ENCODE results near the gene PCBP3.
"Not testable (repeated sequence)": the region's sequence is repeated elsewhere in the genome, so short reads cannot be mapped to it uniquely, and the experiment has no call there.

Gene PCBP3

DNA sequence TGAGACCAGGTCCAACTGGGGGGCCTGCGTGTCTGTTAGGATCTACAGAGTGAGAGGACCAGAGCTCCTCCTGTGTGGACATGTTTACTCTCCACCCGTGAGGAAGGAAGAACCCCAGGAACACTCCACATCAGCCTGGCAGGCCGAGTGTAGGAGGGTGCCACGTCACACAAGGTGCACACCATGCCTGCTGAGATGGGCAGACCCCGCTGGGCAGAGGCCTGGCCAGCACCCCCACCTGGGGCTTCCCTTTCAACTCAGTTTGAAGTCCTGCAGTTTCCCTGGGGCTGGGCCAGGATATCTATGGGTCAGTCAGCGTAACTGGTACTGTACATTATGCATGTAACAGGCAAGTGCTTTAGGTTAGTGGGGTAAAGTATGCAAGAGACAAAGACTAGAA is 30.1 kb upstream of the PCBP3 start:
- no peak for DNase-seq (ENCODE audit: low read depth, low spot score)

DNA sequence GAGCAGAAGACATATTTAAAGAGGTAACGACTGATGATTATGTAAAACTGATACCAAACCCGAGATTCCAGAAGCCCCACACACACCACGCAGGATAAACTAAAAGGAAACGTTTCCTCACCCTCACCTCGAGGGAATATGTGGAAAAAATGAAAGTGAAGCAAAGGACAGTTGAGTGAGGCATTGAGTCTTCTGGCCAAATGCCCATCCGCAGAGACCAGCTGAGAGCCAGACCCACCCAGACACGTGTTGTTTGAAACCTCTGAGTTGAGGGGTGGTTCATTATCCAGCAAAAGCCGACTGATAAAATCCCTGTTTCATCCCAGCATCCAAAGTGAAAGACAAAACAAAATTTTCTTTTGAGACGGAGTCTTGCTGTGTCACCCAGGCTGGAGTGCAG is 29.6 kb upstream of the PCBP3 start:
- DNase-seq (ENCODE audit: low read depth, low spot score), result no peak

DNA sequence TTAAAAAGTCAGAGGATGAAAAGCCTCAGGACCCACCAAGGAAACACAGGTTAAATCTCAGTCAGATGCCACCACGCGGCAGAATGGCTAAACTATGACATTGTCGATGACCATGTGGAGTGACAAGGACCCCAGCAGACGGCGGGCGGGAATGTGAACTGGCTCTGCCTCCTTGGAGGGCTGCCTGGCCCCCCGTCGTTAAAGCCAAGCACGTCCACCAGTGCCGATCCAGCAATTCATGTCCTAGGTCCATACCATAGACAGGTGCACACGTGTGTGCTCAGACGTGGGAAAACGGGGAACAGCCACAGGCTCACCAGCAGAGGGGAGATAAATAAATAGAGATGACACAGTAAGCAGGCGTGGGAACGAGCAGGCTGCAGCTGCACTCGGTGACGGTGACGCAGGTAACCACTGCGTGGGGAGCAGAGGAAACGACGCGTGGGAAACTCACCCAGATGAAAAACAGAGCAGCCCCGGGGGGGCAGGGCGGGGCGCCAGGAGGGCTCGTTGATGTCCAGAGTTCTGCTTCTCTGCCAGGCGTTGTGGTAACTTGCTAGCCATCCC is 28.3 kb upstream of the PCBP3 start:
- peak; percentile 77 for DNase-seq (ENCODE audit: low read depth, low spot score)

DNA sequence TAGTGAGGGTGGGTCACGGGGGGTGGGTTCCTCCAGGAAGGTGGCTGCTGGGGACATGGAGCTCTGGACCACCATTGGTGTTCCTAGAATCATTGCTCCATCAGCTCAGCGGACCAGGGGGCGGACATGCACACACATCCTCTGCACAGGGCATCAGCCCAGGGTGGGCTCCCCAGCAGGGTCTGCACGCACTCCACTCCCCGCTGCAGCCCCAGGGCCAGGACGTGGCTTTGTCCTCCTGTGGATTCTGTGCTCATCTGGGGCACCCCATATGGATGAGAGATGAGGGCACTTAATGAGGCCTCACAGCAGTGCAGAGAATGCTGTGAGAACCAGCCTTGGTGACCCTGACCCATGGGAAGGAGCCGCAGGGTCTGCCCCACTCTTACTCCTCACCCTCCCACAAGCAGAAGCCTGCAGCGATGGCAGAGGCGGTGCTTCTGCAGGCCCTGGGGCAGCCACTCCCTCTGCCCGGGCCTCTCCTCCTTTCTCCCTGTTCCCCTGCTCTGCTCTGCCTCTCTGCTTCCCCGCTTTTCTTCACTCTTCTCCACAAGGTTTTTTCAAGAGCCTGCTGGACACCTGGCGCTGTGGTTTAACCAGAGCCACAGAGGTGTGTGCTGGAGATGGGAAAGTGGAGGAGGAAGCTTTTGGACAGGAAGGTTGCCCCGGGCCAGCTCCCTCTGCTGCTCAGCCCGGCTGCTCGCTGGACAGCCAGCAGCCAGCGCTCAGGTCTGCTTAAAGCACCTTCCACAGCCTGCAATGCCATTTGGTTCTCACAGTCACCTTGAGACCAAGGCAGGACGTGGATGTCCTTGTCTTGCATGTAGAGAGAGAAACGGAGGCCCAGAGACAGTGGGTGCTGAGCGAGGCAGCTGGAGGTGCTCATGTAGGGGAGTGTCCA is 26.3 kb upstream of the PCBP3 start:
- no peak for DNase-seq (ENCODE audit: low read depth, low spot score)

DNA sequence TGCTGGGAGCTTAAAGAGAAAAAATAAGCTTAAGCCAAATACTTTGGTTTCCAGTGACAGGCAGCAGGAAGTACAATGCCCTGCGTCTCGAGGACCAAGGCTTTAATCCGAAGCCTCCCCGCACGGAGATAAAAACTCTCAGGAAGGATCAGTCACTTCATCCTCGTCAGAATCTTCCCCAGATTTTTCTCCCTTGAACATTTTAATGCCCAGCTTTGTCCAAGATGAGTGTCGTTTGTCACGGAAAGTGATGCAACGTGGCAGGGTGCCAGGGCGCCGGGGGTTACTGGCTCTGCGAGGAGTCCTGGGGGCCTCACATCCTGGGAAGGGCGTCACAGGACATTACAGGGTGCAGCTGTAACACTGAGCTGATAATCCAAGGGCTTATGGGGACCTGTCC is 25.2 kb upstream of the PCBP3 start:
- DNase-seq (ENCODE audit: low read depth, low spot score), result no peak

DNA sequence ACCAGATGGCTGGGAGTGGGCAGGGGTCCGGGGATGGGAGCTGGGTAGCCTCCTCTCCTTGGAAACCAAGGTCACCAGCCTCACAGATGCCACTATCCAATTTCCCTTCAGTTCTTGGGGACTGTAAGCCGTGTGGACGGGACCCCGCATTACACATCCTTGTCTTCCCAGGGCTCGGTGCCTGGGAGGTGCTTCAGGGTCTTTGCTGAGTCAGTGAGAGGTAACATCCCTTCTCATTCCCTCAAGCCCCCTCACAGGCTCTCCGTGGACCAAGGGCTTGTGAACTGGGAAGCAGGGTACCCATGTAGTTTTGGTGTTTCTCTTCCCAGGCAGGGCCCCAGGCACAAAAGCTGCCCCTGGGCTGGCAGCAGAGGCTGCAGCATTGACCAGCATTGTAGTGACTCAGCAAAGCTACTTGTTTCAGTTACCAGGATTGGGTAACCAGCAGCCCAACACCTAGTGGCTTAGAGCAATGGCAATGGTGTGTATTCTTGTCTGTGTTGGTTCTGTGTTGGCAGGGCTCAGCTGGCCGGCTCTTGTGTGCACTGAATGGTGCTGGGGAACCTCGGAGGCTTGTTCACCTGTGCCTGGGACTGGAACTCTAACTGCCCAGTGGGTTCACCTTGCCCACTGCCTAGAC is 24.6 kb upstream of the PCBP3 start:
- no peak for DNase-seq (ENCODE audit: low read depth, low spot score)

DNA sequence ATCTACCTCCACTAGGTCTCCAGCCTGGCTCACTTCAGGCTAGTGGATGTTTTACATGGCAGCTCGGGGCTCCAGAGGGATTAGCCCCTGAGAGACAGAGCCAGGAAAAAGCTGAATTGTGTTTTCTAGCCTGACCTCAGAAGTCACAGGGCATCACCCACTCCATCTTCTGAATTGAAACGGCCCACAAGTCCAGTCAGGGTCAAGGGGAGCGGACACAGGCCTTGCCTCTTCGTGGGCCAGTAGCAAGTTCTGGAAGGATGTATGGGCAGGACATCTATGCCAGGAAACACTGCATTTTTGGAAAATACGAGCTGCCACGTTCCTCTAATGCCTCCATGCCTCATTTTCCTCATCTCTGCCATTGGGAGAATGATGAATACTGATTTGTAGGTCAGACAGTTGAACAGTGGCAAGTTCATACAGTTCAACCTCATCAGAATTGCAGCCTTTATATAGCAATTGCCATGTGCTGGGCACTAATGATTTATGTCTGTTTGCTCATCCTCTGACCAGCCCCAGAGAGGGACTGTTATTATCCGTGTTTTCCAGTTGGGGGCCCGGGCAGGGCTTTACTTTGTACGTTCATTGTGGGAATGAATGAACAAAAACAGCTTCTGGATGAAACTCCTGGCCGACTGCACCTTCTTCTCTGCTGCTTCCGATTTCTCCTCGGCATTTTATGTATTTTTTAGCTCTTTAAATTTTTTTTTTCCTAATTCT is 23.2 kb upstream of the PCBP3 start:
- no peak for DNase-seq (ENCODE audit: low read depth, low spot score)

DNA sequence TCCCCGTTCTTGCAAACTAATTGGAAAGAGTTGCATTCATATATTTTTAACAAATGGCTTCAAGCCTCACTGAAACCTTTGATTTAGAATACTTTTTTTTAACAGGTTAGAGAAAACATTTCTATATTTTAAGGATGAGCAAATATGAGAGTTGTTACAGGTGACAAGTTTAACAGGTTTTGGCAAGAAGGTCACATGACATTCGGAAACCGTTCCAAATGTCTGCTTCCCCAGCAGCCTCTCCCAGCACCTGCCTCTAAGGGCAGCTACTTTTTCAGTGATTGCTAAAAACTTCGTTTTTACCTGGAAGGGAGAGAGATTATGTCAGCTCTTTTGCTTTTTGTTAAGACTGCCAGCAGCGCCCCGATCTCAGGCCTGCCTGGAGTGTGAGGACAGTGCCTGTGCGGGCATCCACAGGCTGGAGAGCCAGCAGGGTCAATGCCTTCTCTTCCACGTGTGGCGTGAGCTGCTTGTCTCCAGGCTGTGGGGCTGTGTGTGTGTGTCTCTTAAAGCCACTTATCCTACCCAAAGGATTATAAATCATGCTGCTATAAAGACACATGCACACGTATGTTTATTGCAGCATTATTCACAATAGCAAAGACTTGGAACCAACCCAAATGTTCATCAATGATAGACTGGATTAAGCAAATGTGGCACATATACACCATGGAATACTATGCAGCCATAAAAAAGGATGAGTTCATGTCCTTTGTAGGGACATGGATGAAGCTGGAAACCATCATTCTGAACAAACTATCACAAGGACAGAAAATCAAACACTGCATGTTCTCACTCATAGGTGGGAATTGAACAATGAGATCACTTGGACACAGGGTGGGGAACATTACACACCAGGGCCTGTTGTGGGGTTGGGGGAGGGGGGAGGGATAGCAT is 21.8 kb upstream of the PCBP3 start:
- DNase-seq (ENCODE audit: low read depth, low spot score), result not testable (repeated sequence)

DNA sequence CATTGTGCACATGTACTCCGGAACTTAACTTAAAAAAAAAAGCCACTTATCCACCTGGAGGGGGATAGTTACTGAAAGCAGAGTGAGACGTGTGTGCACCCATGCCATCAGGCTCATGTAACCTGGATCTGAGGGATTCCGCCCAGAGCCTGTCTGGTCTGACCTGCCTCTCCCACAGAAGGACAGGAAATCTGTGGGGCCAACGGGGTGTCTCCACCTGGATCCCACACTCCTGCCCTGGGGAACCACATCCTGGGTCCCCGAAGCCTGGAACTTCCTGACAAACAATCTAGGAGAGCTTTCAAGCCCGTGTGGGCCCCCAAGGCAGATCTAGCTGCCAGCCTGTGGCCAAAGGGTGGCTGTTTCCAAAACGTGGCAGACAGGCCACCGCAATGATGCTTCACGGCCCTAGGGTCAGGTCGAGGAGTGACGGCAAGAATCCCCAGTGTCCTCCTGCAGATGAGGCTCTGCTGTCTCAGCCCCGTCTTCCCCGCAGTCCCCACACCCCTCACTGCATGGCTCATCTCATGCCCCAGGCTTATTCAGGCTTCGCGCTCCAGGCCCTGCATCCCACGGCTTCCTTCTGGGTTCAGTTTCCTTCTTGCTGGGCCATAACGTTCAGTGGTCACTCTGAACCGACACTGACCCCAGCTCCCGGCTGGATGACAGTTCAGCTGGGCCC is 21.0 kb upstream of the PCBP3 start:
- DNase-seq (ENCODE audit: low read depth, low spot score), result no peak

DNA sequence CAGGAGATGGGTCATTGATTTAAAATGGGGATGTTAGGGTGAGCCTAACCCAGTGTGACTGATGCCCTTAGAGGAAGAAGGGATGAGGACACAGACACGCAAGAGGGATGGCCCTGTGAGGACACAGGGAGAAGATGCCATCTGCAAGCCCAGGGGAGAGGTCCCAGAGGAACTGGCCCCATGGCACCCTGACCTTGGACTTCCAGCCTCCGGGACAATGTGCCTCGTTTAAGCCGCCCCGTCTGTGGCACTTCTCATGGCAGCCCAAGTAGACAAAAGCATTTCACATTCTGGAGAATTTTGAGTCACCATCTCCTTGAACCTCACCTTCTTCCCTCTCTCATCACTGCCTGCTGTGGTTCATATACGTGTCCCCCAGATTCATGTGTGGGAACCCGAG is 20.1 kb upstream of the PCBP3 start:
- DNase-seq (ENCODE audit: low read depth, low spot score), result no peak

DNA sequence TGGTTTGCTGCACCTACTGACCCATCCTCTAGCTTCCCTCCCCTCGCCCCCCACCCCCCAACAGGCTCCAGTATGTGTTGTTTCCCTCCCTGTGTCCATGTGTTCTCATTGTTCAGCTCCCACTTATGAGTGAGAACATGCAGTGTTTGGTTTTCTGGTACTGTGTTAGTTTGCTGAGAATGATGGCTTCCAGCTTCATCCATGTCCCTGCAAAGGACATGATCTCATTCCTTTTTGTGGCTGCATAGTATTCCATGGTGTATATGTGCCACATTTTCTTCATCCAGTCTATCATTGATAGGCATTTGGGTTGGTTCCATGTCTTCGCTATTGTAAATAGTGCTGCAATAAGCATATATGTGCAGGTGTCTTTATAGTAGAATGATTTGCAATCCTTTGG is 17.4 kb upstream of the PCBP3 start:
- not testable (repeated sequence) for DNase-seq (ENCODE audit: low read depth, low spot score)

DNA sequence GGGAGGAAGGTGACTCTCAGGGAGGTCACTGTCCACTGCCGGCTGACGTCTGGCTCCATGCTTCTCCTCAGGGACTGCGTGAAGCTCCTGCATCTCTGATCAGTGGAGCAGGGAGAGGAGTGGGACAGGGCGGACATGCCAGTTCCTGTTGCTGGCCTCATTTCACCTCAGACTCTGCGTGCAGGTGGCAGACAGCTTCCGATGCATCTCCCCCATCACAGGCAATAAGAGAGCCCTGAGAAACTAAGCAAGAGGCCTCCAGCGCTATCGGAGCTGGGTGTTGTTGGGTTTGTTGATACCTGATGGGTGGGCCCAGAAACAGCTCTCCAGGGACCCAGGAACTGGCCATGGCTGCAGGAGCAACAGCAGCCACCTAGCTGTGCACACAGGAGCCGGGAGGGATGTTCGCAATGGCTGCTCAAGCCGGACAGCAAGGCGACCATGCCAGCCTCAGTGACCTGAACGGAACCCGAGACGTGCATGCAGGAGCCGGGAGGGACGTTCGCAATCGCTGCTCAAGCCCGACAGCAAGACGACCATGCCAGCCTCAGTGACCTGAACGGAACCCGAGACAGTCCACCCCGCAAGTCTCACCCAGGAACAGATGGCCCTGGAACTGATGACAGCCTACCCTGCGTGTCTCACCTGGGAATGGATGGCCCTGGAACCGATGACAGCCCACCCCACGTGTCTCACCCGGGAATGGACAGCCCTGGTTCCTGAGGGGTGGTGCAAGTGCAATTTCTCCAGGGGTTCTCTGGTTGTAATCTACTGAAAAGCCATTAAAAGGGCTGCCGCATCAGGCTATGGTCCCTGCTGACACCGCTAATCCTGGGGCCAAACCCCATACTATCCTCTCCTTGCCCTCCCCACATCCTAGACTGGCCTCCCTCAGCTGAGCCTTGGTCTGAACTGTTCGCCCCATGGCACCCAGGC is 14.2 kb upstream of the PCBP3 start:
- no peak for DNase-seq (ENCODE audit: low read depth, low spot score)

DNA sequence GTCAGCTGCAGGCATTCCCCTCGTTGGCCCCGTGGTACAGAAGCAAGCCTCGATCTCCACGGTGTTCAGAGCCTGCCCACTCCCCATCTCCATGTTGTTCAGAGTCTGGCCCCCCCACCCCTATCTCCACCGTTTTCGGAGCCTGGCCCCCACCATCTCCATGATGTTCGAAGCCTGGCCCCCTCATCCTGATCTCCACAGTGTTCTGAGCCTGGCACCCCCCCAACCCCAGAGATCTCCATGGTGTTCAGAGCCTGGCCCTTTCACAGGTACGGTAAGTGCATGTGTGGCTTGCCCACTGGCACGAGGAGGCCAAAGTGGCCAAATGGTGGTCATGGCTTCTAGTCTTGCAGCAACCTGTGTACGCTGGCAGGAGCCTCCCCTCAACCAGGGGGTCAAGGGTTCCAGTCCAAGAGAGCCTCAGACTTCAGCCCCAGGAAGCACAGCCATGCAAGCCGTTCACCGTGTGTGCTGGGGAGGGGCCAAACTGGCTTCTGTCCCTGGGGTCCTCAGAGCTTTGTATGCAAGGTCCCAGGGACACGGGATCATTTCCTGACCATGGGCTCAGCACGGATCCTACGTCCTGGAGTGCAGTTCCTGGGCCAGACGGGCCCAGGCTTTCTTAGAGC is 13.3 kb upstream of the PCBP3 start:
- DNase-seq (ENCODE audit: low read depth, low spot score), result no peak

DNA sequence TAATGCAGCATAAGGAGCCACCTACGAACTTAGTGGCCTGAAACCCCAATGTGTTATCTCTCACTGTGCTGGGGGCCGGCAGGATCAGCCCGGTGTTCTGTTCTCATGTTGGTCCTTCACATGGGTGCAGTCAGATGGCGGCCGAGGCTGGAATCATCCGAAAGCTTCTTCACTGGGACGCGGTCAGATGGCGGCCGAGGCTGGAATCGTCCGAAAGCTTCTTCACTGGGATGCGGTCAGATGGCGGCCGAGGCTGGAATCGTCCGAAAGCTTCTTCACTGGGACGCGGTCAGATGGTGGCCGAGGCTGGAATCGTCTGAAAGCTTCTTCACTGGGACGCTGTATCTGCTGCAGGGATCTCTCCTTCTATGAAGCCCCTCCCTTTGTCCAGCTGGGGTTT is 12.6 kb upstream of the PCBP3 start:
- DNase-seq (ENCODE audit: low read depth, low spot score), result no peak

DNA sequence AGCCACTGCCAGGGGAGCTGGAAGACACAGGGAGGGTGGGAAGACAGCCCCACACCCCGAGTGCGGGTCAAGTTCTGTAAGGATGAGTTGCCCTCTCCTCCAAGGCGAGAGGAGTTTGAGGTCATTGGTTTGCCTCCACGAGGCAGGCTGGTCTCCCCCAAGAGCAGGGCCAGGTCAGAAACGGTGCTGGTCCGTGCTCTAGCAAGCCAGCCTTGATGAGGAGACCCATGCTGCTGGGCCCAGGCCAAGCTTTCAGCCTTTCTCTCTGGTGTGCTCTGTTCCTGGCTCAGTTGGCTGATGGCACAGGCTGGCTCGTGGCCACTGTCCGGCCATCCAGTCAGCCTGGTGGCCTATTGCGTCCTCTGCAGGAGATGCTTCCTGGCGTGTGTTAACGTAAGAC is 12.0 kb upstream of the PCBP3 start:
- no peak for DNase-seq (ENCODE audit: low read depth, low spot score)

DNA sequence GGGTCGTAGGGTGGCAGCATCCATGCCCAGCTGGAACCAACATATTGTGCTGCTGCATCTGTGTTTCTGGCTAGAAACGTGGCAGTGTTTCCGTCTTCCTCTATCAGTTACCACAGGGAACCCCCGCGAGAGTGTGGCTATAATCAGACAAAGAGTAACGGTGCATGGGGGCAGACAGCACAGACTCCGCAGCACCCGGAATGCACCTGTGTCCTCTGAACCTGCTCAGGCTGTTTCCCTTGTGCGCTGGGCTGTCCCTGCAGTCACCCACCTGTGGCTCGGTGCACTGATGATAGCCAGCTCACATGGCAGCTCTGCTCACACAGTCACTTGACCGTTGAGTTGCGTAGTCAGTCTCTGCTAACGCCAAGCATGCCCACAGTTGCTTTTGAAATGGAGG is 11.4 kb upstream of the PCBP3 start:
- DNase-seq (ENCODE audit: low read depth, low spot score), result no peak

DNA sequence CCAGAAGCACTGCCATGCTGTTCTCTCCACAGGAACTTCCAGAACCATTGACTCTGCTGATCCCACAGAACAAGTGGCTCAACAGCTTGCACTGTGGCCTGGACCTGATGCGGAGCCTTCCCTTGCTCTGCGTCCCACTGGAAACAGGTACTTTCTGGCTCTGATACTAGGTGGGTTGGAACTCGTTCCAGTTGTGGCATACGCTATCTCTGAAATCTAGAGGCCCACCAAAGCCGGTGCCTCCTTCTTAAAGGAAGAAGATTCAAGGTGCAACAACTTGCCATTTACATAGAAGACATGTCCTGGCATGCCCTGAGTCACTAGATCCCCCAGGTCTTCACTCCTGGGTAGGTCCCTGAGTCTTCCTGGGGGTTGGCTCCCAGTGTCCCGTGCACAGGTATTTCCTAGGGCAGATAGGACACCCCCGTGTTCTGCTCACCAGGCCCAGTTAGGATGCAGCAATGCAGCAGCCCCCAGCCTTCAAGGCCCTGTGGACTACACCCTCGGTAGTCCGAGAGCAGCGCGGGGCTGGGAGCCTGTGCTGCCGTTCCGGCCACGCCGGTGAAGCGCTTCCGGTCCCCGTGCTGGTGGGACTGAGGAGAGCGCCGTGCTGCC is 10.8 kb upstream of the PCBP3 start:
- no peak for DNase-seq (ENCODE audit: low read depth, low spot score)

DNA sequence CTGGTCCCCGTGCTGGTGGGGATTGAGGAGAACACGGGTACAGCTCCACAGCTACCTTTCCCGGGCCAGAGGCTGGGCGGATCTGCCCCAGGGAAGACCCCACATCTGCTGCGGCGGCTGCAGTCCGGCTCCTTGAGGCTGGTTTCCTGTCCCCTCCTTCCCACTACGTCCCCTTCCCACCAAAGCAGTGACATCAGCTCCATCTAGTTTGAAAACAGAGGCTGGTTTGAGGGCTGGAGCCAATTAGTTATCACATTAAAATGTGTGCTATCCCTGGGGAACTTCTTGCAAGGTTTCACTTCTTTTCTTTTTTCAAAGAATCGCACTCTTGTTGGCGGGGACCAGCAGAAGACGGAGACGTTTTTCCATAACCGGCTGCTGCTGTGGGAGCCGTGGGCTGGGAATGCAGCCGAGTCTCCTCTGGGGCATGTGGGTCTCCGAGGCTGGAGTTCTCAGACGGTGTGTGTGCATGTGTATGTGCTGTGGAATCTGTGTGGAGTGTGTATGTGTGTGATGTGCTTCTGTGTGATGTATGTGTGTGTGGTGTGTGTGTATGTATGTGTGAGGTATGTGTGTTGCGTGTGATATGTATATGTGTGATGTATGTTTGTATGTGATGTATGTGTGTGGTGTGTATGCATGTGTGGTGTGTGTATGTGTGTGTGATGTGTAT is 8.9 kb upstream of the PCBP3 start:
- no peak for DNase-seq (ENCODE audit: low read depth, low spot score)
